Tibial nerve (tissue), 4 donors: ENCODE data around the gene THBS4.

Experiments
- EP300 ChIP-seq, 2 donors: sonication (generic); formaldehyde crosslinking; IDR thresholded peaks; one replicate each; pipeline ENCODE4 v1.6.1; 2017; ENCODE audit warnings: antibody characterized with exemption in 2 of 2, mild to moderate bottlenecking in 1 of 2
- POLR2A ChIP-seq, 2 donors: fragments of 450-650 bp; IDR thresholded peaks; one replicate each; pipeline ENCODE4 v1.6.1; 2017; ENCODE audit warnings: antibody characterized with exemption in 2 of 2, mild to moderate bottlenecking in 2 of 2, moderate library complexity in 2 of 2
- TF ChIP-seq, protein P1 (sequence below), 5 experiments: fragments of 200-600 bp in 3 of 5; fragments of 450-650 bp in 2 of 5; sonication (generic) in 3 of 5; IDR thresholded peaks; one replicate each; pipeline ENCODE4 v1.5.1; 2016 to 2019; ENCODE audit warnings: antibody characterized with exemption in 5 of 5, mild to moderate bottlenecking in 3 of 5, moderate library complexity in 2 of 5

DNA sequence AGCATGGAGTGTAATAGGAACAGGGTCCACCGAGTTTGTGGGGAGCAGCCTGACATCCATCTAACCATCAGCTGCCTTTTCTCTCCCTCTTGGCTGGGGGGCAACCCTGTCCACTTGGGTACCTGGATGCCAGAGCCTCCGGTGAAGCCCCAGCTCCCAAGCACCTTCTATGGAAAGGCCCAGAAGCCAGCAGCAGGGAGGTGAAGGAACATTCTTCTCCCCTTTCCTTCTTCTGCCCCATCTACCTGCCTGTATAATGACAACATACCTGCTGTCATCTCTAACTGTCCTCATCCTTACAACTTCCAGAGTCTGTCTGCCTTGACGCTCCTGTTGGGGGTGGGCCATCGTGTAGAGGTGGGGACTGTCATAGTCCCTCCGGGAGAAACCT is 33.1 kb downstream of the THBS4 start:
- TF ChIP-seq, protein P1, sequence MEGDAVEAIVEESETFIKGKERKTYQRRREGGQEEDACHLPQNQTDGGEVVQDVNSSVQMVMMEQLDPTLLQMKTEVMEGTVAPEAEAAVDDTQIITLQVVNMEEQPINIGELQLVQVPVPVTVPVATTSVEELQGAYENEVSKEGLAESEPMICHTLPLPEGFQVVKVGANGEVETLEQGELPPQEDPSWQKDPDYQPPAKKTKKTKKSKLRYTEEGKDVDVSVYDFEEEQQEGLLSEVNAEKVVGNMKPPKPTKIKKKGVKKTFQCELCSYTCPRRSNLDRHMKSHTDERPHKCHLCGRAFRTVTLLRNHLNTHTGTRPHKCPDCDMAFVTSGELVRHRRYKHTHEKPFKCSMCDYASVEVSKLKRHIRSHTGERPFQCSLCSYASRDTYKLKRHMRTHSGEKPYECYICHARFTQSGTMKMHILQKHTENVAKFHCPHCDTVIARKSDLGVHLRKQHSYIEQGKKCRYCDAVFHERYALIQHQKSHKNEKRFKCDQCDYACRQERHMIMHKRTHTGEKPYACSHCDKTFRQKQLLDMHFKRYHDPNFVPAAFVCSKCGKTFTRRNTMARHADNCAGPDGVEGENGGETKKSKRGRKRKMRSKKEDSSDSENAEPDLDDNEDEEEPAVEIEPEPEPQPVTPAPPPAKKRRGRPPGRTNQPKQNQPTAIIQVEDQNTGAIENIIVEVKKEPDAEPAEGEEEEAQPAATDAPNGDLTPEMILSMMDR (IDR thresholded peaks at IDR 0.05) = no peak
- TF ChIP-seq POLR2A (IDR thresholded peaks at IDR 0.05) (no peak), EP300 (IDR thresholded peaks at IDR 0.05) (no peak)
